ENCODE results near the gene HMGXB3. TPM values are rescaled to one million over a fixed set of nuclear protein-coding genes. Genes with fewer than 3 reads are reported as not detected.

The HMGXB3 gene
- total RNA-seq, 1 donor from 2014 or later = 23.1 TPM

GRCh38 chr5:149961957-149962409, 38.6 kb upstream of the HMGXB3 start:
- H3F3A ChIP-seq (ENCODE audit: low read depth) = peaks cover 18% of the 10 kb centered on the region
- H4K20me1 ChIP-seq (ENCODE audit: low read depth) = no peaks in the 10 kb centered on the region
- peak; percentile 27 for DNase-seq (ENCODE audit: low spot score)
- H3K9me3 ChIP-seq (ENCODE audit: low read depth) = no peaks in the 10 kb centered on the region
- H3K4me2 ChIP-seq = peak overlapping the region; percentile 89
- H3K36me3 ChIP-seq = no peaks in the 10 kb centered on the region
- H3K27me3 ChIP-seq = peaks cover 9% of the 10 kb centered on the region
- no peak for TF ChIP-seq EZH2phosphoT487 (IDR thresholded peaks at IDR 0.05)
- no peak for TF ChIP-seq EZH2 (IDR thresholded peaks at IDR 0.05)
- TF ChIP-seq CTCF (IDR thresholded peaks at IDR 0.05) = peak; percentile 50
- H3K4me1 ChIP-seq = peaks cover 7% of the 10 kb centered on the region
- no peak overlapping the region for H3K9ac ChIP-seq
- no peaks in the 10 kb centered on the region for H3K9me3 Mint-ChIP-seq
- peaks cover 12% of the 10 kb centered on the region for H3K27me3 Mint-ChIP-seq (ENCODE audit: insufficient read depth, low read depth)
- H2AFZ ChIP-seq (replicated peaks) = no peak overlapping the region
- H3K4me3 Mint-ChIP-seq = peak overlapping the region; percentile 93
- H3K4me1 Mint-ChIP-seq = peaks cover 20% of the 10 kb centered on the region
- no peaks in the 10 kb centered on the region for H3K79me2 ChIP-seq (ENCODE audit: low read depth)
- H3K27ac ChIP-seq = no peak overlapping the region
- no peak overlapping the region for H3K27ac Mint-ChIP-seq
- peaks cover 2% of the 10 kb centered on the region for H3K36me3 Mint-ChIP-seq
- no peak overlapping the region for H3K4me3 ChIP-seq

- no peaks in the 10 kb centered on the region for H3K36me3 ChIP-seq
- Mint-ChIP-seq H3K4me1 (peaks cover 20% of the 10 kb centered on the region), H3K4me3 (peak overlapping the region; percentile 27), H3K27ac (no peak overlapping the region), H3K9me3 (no peaks in the 10 kb centered on the region), H3K36me3 (peaks cover 2% of the 10 kb centered on the region), H3K27me3 (ENCODE audit: insufficient read depth, low read depth) (peaks cover 10% of the 10 kb centered on the region)
- peaks cover 18% of the 10 kb centered on the region for H3F3A ChIP-seq (ENCODE audit: low read depth)
- no peak overlapping the region for H3K4me3 ChIP-seq
- H3K9me3 ChIP-seq (ENCODE audit: low read depth) = no peaks in the 10 kb centered on the region
- no peak overlapping the region for H3K27ac ChIP-seq
- no peak for TF ChIP-seq EZH2phosphoT487 (IDR thresholded peaks at IDR 0.05)
- TF ChIP-seq CTCF (IDR thresholded peaks at IDR 0.05) = no peak
- no peak for TF ChIP-seq EZH2 (IDR thresholded peaks at IDR 0.05)
- no peaks in the 10 kb centered on the region for H4K20me1 ChIP-seq (ENCODE audit: low read depth)
- no peak for DNase-seq (ENCODE audit: low spot score)
- H3K4me2 ChIP-seq = no peak overlapping the region
- no peak overlapping the region for H2AFZ ChIP-seq (replicated peaks)
- H3K4me1 ChIP-seq = peaks cover 7% of the 10 kb centered on the region
- H3K79me2 ChIP-seq (ENCODE audit: low read depth) = no peaks in the 10 kb centered on the region
- peaks cover 9% of the 10 kb centered on the region for H3K27me3 ChIP-seq
- no peak overlapping the region for H3K9ac ChIP-seq
These were observed 37.8 kb upstream of the HMGXB3 start for GRCh38 chr5:149962601-149963300.

- H2AFZ ChIP-seq (replicated peaks) = no peak overlapping the region
- no peak overlapping the region for H3K4me2 ChIP-seq
- Mint-ChIP-seq H3K4me1 (peaks cover 16% of the 10 kb centered on the region), H3K9me3 (no peaks in the 10 kb centered on the region), H3K36me3 (peaks cover 2% of the 10 kb centered on the region), H3K27ac (no peak overlapping the region), H3K27me3 (ENCODE audit: insufficient read depth, low read depth) (peaks cover 10% of the 10 kb centered on the region), H3K4me3 (no peak overlapping the region)
- DNase-seq (ENCODE audit: low spot score) = no peak
- H3K9ac ChIP-seq = no peak overlapping the region
- peaks cover 18% of the 10 kb centered on the region for H3F3A ChIP-seq (ENCODE audit: low read depth)
- TF ChIP-seq EZH2 (IDR thresholded peaks at IDR 0.05) = no peak
- no peak for TF ChIP-seq CTCF (IDR thresholded peaks at IDR 0.05)
- no peak overlapping the region for H3K4me3 ChIP-seq
- H3K27me3 ChIP-seq = peaks cover 9% of the 10 kb centered on the region
- no peaks in the 10 kb centered on the region for H3K36me3 ChIP-seq
- H3K79me2 ChIP-seq (ENCODE audit: low read depth) = no peaks in the 10 kb centered on the region
- H4K20me1 ChIP-seq (ENCODE audit: low read depth) = no peaks in the 10 kb centered on the region
- H3K27ac ChIP-seq = no peak overlapping the region
- no peaks in the 10 kb centered on the region for H3K9me3 ChIP-seq (ENCODE audit: low read depth)
- peaks cover 7% of the 10 kb centered on the region for H3K4me1 ChIP-seq
These were observed 36.8 kb upstream of the HMGXB3 start for GRCh38 chr5:149963729-149964128.

Data from neural progenitor cell (in vitro differentiated cells).